NOMO-1 (cell line): ENCODE results near the gene PRSS1.

Experiments
- DNase-seq, 2 experiments: peaks; one replicate each; lab custom pipeline; 2025; ENCODE audit not compliant: unreplicated experiment in 2 of 2; lab: John Stamatoyannopoulos, UW

Gene PRSS1

GRCh38 chr7:142791502-142791901, 42.2 kb downstream of the PRSS1 start:
- DNase-seq: no peak

- no peak for DNase-seq
Observed at GRCh38 chr7:142792129-142792528, 42.9 kb downstream of the PRSS1 start.

GRCh38 chr7:142792593-142792992, 43.3 kb downstream of the PRSS1 start:
- no peak for DNase-seq

- DNase-seq: no peak
Observed at GRCh38 chr7:142793156-142793555, 43.9 kb downstream of the PRSS1 start.

- no peak for DNase-seq
Observed at GRCh38 chr7:142795339-142795863, 46.1 kb downstream of the PRSS1 start.

- no peak for DNase-seq
Observed at GRCh38 chr7:142796001-142796500, 46.8 kb downstream of the PRSS1 start.

- no peak for DNase-seq
Observed at GRCh38 chr7:142796501-142797390, 47.5 kb downstream of the PRSS1 start.

- no peak for DNase-seq
Observed at GRCh38 chr7:142797391-142798377, 48.4 kb downstream of the PRSS1 start.

- no peak for DNase-seq
Observed at GRCh38 chr7:142798451-142799436, 49.5 kb downstream of the PRSS1 start.

GRCh38 chr7:142799437-142799835, 50.2 kb downstream of the PRSS1 start:
- no peak for DNase-seq

GRCh38 chr7:142800088-142800487, 50.8 kb downstream of the PRSS1 start:
- DNase-seq: no peak

- no peak for DNase-seq
Observed at GRCh38 chr7:142800699-142801260, 51.5 kb downstream of the PRSS1 start.

GRCh38 chr7:142801601-142802295, 52.5 kb downstream of the PRSS1 start:
- no peak for DNase-seq

GRCh38 chr7:142802301-142802700, 53.0 kb downstream of the PRSS1 start:
- DNase-seq: no peak
